Peyer's patch (tissue), 4 donors: ENCODE results near the gene PATJ. TPM values are rescaled to one million over a fixed set of nuclear protein-coding genes. Genes with fewer than 3 reads are reported as not detected.
"Not testable (repeated sequence)": the region's sequence is repeated elsewhere in the genome, so short reads cannot be mapped to it uniquely, and the experiment has no call there.

Experiments
- DNase-seq, 3 donors: peaks; one replicate each; pipeline ENCODE4 v3.0.0-alpha.2; 2017 to 2019
- H3K27ac ChIP-seq, 4 donors: fragments of 200-600 bp; sonication (generic); one replicate each; pipeline ENCODE4 v1.5.1; 2016 to 2019
- H3K27me3 ChIP-seq, 2 donors: fragments of 200-600 bp; sonication (generic); one replicate each; pipeline ENCODE4 v1.5.1; 2019
- H3K36me3 ChIP-seq, 3 donors: fragments of 200-600 bp; sonication (generic); one replicate each; pipeline ENCODE4 v1.5.1; 2016 to 2019
- H3K4me1 ChIP-seq, 4 donors: fragments of 200-600 bp; sonication (generic); one replicate each; pipeline ENCODE4 v1.5.1; 2016 to 2019
- H3K4me3 ChIP-seq, 4 donors: fragments of 200-600 bp; sonication (generic); 1 replicate in 3 of 4; 2 replicates in 1 of 4; pipeline ENCODE4 v1.5.1; 2016 to 2019; ENCODE audit warnings: mild to moderate bottlenecking in 1 of 4
- H3K9me3 ChIP-seq, 4 donors: fragments of 200-600 bp; sonication (generic); one replicate each; pipeline ENCODE4 v1.5.1; 2016 to 2019; ENCODE audit warnings: mild to moderate bottlenecking in 1 of 4
- POLR2A ChIP-seq, 2 donors: fragments of 450-650 bp; IDR thresholded peaks; one replicate each; pipeline ENCODE4 v1.5.1; 2017; ENCODE audit warnings: antibody characterized with exemption in 2 of 2, mild to moderate bottlenecking in 2 of 2, moderate library complexity in 2 of 2
- total RNA-seq, 4 donors: library from RNA; depleted of rRNA; stranded (reverse); fragments of >200 nt; gene quantifications; one replicate each; pipeline ENCODE4 v1.1.0, GENCODE V29; 2016
- TF ChIP-seq, protein P1 (sequence below), 6 experiments: fragments of 450-650 bp in 4 of 6; fragments of 200-600 bp in 2 of 6; sonication (generic) in 1 of 6; IDR thresholded peaks; one replicate each; pipeline ENCODE4 v1.5.1; 2017 to 2019; ENCODE audit warnings: antibody characterized with exemption in 6 of 6, mild to moderate bottlenecking in 3 of 6, moderate library complexity in 1 of 6

PATJ gene
- total RNA-seq, 4 donors from 2014 or later, result 142 to 153 (median 153) TPM

- Histone ChIP-seq H3K36me3 (peaks cover 0 to 7% (median 0%) of the 10 kb centered on the region in 3 donors), H3K27ac (no peak overlapping the region), H3K4me3 (no peak overlapping the region), H3K4me1 (no peaks in the 10 kb centered on the region), H3K9me3 (no peaks in the 10 kb centered on the region), H3K27me3 (no peaks in the 10 kb centered on the region)
- no peak for TF ChIP-seq POLR2A (IDR thresholded peaks at IDR 0.05)
- TF ChIP-seq, protein P1, sequence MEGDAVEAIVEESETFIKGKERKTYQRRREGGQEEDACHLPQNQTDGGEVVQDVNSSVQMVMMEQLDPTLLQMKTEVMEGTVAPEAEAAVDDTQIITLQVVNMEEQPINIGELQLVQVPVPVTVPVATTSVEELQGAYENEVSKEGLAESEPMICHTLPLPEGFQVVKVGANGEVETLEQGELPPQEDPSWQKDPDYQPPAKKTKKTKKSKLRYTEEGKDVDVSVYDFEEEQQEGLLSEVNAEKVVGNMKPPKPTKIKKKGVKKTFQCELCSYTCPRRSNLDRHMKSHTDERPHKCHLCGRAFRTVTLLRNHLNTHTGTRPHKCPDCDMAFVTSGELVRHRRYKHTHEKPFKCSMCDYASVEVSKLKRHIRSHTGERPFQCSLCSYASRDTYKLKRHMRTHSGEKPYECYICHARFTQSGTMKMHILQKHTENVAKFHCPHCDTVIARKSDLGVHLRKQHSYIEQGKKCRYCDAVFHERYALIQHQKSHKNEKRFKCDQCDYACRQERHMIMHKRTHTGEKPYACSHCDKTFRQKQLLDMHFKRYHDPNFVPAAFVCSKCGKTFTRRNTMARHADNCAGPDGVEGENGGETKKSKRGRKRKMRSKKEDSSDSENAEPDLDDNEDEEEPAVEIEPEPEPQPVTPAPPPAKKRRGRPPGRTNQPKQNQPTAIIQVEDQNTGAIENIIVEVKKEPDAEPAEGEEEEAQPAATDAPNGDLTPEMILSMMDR (IDR thresholded peaks at IDR 0.05), result no peak
- DNase-seq, result no peak
Observed at GRCh38 chr1:61936839-61937238, 194.6 kb downstream of the PATJ start.

- Histone ChIP-seq H3K27me3 (no peaks in the 10 kb centered on the region), H3K4me3 (no peak overlapping the region), H3K36me3 (peaks cover 0 to 20% (median 0%) of the 10 kb centered on the region in 3 donors), H3K4me1 (no peaks in the 10 kb centered on the region), H3K9me3 (no peaks in the 10 kb centered on the region), H3K27ac (no peak overlapping the region)
- TF ChIP-seq POLR2A (IDR thresholded peaks at IDR 0.05), result no peak
- TF ChIP-seq, protein P1 (IDR thresholded peaks at IDR 0.05), result no peak
- DNase-seq, result no peak
Observed at GRCh38 chr1:61941794-61942193, 199.5 kb downstream of the PATJ start.

- no peaks in the 10 kb centered on the region for H3K9me3 ChIP-seq
- no peak for TF ChIP-seq POLR2A (IDR thresholded peaks at IDR 0.05)
- TF ChIP-seq, protein P1 (IDR thresholded peaks at IDR 0.05), result no peak
Observed at GRCh38 chr1:61942856-61943255, 200.6 kb downstream of the PATJ start.

GRCh38 chr1:61948685-61949084, 206.4 kb downstream of the PATJ start:
- not testable (repeated sequence) for H3K36me3 ChIP-seq, DNase-seq, H3K4me3 ChIP-seq, H3K4me1 ChIP-seq, H3K27me3 ChIP-seq, H3K9me3 ChIP-seq, H3K27ac ChIP-seq

More at GRCh38 chr1:61942856-61943255, 200.6 kb downstream of the PATJ start:
- no peak for DNase-seq
- Histone ChIP-seq H3K36me3 (peaks cover 0 to 20% (median 0%) of the 10 kb centered on the region in 3 donors), H3K4me3 (no peak overlapping the region), H3K27me3 (no peaks in the 10 kb centered on the region), H3K4me1 (no peaks in the 10 kb centered on the region), H3K27ac (no peak overlapping the region)

DNA sequence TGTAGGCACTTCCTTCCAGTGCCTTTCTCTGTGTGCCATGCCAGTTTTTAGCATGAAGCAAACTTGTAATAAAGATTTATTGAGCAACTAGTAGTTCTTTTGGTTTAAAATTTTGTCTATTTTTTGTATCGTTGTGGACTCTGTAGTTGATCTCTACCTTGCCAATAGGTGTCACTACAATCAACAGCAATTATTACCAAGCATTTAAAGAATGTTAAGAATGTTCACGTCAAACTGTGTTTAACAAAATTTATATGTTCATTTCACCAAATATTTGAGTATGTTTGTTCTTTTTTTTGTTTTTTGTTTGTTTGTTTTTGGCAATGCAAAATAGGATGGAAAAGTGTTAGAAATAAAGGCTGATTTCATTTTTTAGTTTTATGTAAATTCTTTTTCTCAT, 208.1 kb downstream of the PATJ start:
- TF ChIP-seq, protein P1 (IDR thresholded peaks at IDR 0.05), result peak in 1 of 6 experiments; percentile 5
- TF ChIP-seq POLR2A (IDR thresholded peaks at IDR 0.05), result no peak
- no peak overlapping the region for H3K4me3 ChIP-seq
- H3K9me3 ChIP-seq, result no peaks in the 10 kb centered on the region
- no peaks in the 10 kb centered on the region for H3K4me1 ChIP-seq
- no peaks in the 10 kb centered on the region for H3K36me3 ChIP-seq
- no peak overlapping the region for H3K27ac ChIP-seq
- no peaks in the 10 kb centered on the region for H3K27me3 ChIP-seq
- no peak for DNase-seq

DNA sequence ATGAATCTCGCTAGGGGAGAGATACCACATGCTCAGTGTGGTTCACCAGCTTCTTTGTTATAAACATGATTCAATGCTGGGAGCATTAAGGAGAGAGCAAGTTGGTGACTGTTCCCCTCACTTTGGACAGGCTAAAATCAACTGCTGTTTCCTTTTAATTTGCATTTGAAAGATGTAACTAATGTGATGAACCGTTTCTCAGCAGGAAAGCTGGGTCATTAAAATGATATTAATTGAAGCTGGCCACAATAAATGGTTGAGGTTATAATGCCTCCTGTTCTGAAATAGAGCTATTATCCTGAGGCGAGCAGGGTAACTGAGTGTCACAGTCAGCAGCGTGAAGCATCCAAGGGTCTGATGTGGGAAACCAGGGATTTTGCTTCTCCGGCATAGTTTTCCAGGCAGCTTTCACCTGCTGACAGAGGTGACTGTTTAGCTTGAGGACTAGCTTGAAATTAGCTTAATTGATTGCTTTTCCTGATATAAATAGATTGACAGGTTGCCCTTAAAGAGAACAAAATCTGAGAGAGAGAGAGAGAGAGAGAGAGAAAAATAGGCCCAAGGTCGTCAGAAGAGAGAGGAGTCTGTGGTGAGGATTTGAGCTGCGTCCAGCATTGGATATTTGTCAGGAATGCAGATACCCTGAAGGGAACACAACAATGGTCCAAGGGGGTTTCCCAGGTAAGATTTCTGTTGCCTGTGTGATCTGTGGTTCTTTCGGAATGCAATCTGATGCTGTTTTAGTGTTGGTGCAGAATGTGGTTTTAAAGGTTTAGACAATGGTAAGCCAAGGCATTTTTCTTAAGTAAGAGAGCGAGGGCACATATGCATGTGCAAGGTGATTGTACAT, 209.7 kb downstream of the PATJ start:
- Histone ChIP-seq H3K4me1 (no peaks in the 10 kb centered on the region), H3K36me3 (no peaks in the 10 kb centered on the region), H3K9me3 (no peaks in the 10 kb centered on the region), H3K4me3 (no peak overlapping the region), H3K27ac (no peak overlapping the region), H3K27me3 (no peaks in the 10 kb centered on the region)
- TF ChIP-seq POLR2A (IDR thresholded peaks at IDR 0.05), result no peak
- TF ChIP-seq, protein P1 (IDR thresholded peaks at IDR 0.05), result no peak
- DNase-seq, result no peak
